B cell (primary cell): Measurements from ENCODE around the gene DISP1. TPM values are rescaled to one million over a fixed set of nuclear protein-coding genes. Genes with fewer than 3 reads are reported as not detected.
"Not testable (repeated sequence)": the region's sequence is repeated elsewhere in the genome, so short reads cannot be mapped to it uniquely, and the experiment has no call there.

Source experiments
- ATAC-seq: fragments of 200-7000 bp; cut with Tn5 transposase; one replicate; pipeline ENCODE4 v1.10.0; 2021; ENCODE audit warnings: low read depth, mild to moderate bottlenecking, moderate number of reproducible peaks, moderate library complexity
- CTCF ChIA-PET: fragments of 350-600 bp; sonication (Branson Sonifier 250); formaldehyde crosslinking; loops from one replicate; lab custom pipeline; 2021; ENCODE audit warnings: antibody characterized with exemption, inconsistent platforms; lab: Charles Lee
- POLR2A ChIA-PET: fragments of 350-600 bp; sonication (Branson Sonifier 250); formaldehyde crosslinking; loops from one replicate; lab custom pipeline; 2021; ENCODE audit warnings: antibody characterized with exemption; lab: Charles Lee
- DNase-seq: peaks from one replicate; pipeline ENCODE4 v3.0.0; 2013
- H2AFZ ChIP-seq: 2 replicates; pipeline ENCODE4 v1.6.1; 2012; ENCODE audit warnings: mild to moderate bottlenecking, low read depth, low read length; ENCODE audit not compliant: insufficient read depth, poor library complexity, severe bottlenecking
- H3K27ac ChIP-seq, 2 donors: 1 replicate in 1 of 2; 2 replicates in 1 of 2; pipeline ENCODE4 v1.5.1; 2012 to 2013; ENCODE audit warnings: low read length in 2 of 2, mild to moderate bottlenecking in 2 of 2, moderate library complexity in 1 of 2
- H3K27me3 ChIP-seq, 4 experiments: fragments of 200-600 bp in 1 of 4; sonication (generic) in 1 of 4; replicated peaks in 1 of 4; 1 replicate in 2 of 4; 2 replicates in 2 of 4; pipeline versions ENCODE4 v1.6.1 to v1.7.0; 2013 to 2016; ENCODE audit warnings: low read length in 3 of 4, mild to moderate bottlenecking in 2 of 4, mixed read lengths in 1 of 4, moderate library complexity in 1 of 4; ENCODE audit not compliant: insufficient read depth in 4 of 4, control insufficient read depth in 3 of 4; ENCODE audit errors: control extremely low read depth in 1 of 4
- H3K36me3 ChIP-seq, 2 experiments: replicated peaks in 1 of 2; 1 replicate in 1 of 2; 2 replicates in 1 of 2; pipeline versions ENCODE4 v1.6.1 to v1.7.1; 2013; ENCODE audit warnings: low read length in 1 of 2; ENCODE audit not compliant: insufficient read depth in 2 of 2, control insufficient read depth in 1 of 2; ENCODE audit errors: control extremely low read depth in 1 of 2, extremely low read depth in 1 of 2
- H3K4me1 ChIP-seq, 2 donors: fragments of 200-600 bp in 1 of 2; sonication (generic) in 1 of 2; 1 replicate in 1 of 2; 2 replicates in 1 of 2; pipeline versions ENCODE4 v1.5.1 to v1.6.1; 2013 to 2017; ENCODE audit warnings: low read length in 2 of 2; ENCODE audit not compliant: control insufficient read depth in 2 of 2, insufficient read depth in 2 of 2
- H3K4me2 ChIP-seq: replicated peaks from 2 replicates; pipeline ENCODE3; 2012; ENCODE audit warnings: mild to moderate bottlenecking, low read depth, low read length; ENCODE audit not compliant: poor library complexity, severe bottlenecking
- H3K4me3 ChIP-seq, 5 experiments: fragments of 200-600 bp in 1 of 5; sonication (generic) in 1 of 5; 1 replicate in 3 of 5; 2 replicates in 2 of 5; pipeline versions ENCODE4 v1.5.1 to v1.7.0; 2011 to 2016; ENCODE audit warnings: low read length in 4 of 5, mild to moderate bottlenecking in 4 of 5, low read depth in 2 of 5, control low read depth in 1 of 5, moderate library complexity in 1 of 5; ENCODE audit not compliant: insufficient read depth in 1 of 5; ENCODE audit errors: control extremely low read depth in 1 of 5, extremely low read depth in 1 of 5
- H3K79me2 ChIP-seq: fragments of 200-600 bp; sonication (generic); one replicate; pipeline ENCODE4 v1.6.0; 2016; ENCODE audit warnings: low read length; ENCODE audit not compliant: control insufficient read depth, insufficient read depth
- H3K9ac ChIP-seq: fragments of 200-600 bp; sonication (generic); 2 replicates; pipeline ENCODE4 v1.6.1; 2017; ENCODE audit warnings: mild to moderate bottlenecking, low read length, moderate library complexity
- H3K9me3 ChIP-seq, 3 donors: one replicate each; pipeline versions ENCODE4 v1.6.1 to v1.7.1; 2013; ENCODE audit warnings: low read length in 2 of 3; ENCODE audit not compliant: control insufficient read depth in 2 of 3, insufficient read depth in 1 of 3; ENCODE audit errors: control extremely low read depth in 1 of 3
- H4K20me1 ChIP-seq: 2 replicates; pipeline ENCODE4 v1.6.0; 2012; ENCODE audit warnings: mild to moderate bottlenecking, low read length; ENCODE audit not compliant: insufficient read depth, control insufficient read depth, poor library complexity, severe bottlenecking
- H3K27ac Mint-ChIP-seq: one replicate; pipeline ENCODE4 v1.8.0; 2021; ENCODE audit warnings: mixed read lengths
- H3K27me3 Mint-ChIP-seq: one replicate; pipeline ENCODE4 v1.8.0; 2021; ENCODE audit warnings: mixed read lengths
- H3K4me1 Mint-ChIP-seq: one replicate; pipeline ENCODE4 v1.8.0; 2021; ENCODE audit warnings: mixed read lengths
- H3K4me3 Mint-ChIP-seq: one replicate; pipeline ENCODE4 v1.8.0; 2021; ENCODE audit warnings: mixed read lengths
- H3K9me3 Mint-ChIP-seq: one replicate; pipeline ENCODE4 v1.8.0; 2022; ENCODE audit warnings: mixed read lengths; ENCODE audit not compliant: insufficient read depth
- CTCF ChIP-seq: fragments of 200-600 bp; IDR thresholded peaks from one replicate; pipeline ENCODE4 v1.8.0; 2022; ENCODE audit warnings: antibody characterized with exemption, mild to moderate bottlenecking
- EZH2 ChIP-seq: IDR thresholded peaks from 2 replicates; pipeline ENCODE4 v1.6.1; 2012; ENCODE audit warnings: borderline replicate concordance, low read depth, mild to moderate bottlenecking, moderate library complexity, low read length; ENCODE audit not compliant: insufficient read depth, poor library complexity, severe bottlenecking
- WGBS: methylation state at CpG from one replicate; pipeline ENCODE4 v1.1.5; 2013; ENCODE audit warnings: missing lambda C conversion rate; ENCODE audit not compliant: insufficient coverage; 5-methylcytosine and 5-hydroxymethylcytosine counted together
- intact Hi-C: fragments of 100-400 bp; cut with micrococcal nuclease; formaldehyde crosslinking; loops from one replicate; pipeline ENCODE4 v1.10.0; 2022
- polyA plus RNA-seq: library from polyadenylated mRNA; depleted of rRNA; stranded (reverse); fragments of >200 nt; gene quantifications from 2 replicates; pipeline ENCODE4 v1.2.3, GENCODE V29; 2012
- total RNA-seq, 2 donors: library from RNA; stranded (reverse); fragments of 120-200 nt in 1 of 2; gene quantifications; 1 replicate in 1 of 2; 2 replicates in 1 of 2; pipeline versions ENCODE4 v1.2.3 to v1.2.4, GENCODE V29; 2013 to 2022

The DISP1 gene
- total and polyA plus RNA-seq, 2 donors (not counting 1 experiment from before 2014, with no cell fraction given) = 6.6 to 12.0 TPM

GRCh38 chr1:222844411-222844779 is 29.6 kb downstream of the DISP1 start:
- H3K36me3 ChIP-seq = no peaks in the 10 kb centered on the region
- H3K4me1 Mint-ChIP-seq = no peaks in the 10 kb centered on the region
- H3K9ac ChIP-seq = no peak overlapping the region
- H3K4me3 Mint-ChIP-seq = no peak overlapping the region
- DNase-seq (no peak), ATAC-seq (no peak)
- H3K27ac Mint-ChIP-seq = no peak overlapping the region
- no peaks in the 10 kb centered on the region for H4K20me1 ChIP-seq
- H3K9me3 Mint-ChIP-seq = no peaks in the 10 kb centered on the region
- intact Hi-C loops = no loop called here
- no peaks in the 10 kb centered on the region for H3K27me3 Mint-ChIP-seq
- TF ChIP-seq CTCF (no peak), EZH2 (no peak)
- no peak overlapping the region for H3K27ac ChIP-seq
- peaks cover 24% of the 10 kb centered on the region for H3K79me2 ChIP-seq
- no peaks in the 10 kb centered on the region for H3K4me1 ChIP-seq
- no peaks in the 10 kb centered on the region for H3K9me3 ChIP-seq
- H3K27me3 ChIP-seq = no peaks in the 10 kb centered on the region
- H2AFZ ChIP-seq = no peak overlapping the region
- ChIA-PET POLR2A (no interaction called here), CTCF (no interaction called here)
- no peak overlapping the region for H3K4me3 ChIP-seq
- H3K4me2 ChIP-seq = no peak overlapping the region
- WGBS = no CpG with 5 or more reads among the region's 3 CpGs

- Histone ChIP-seq H3K9ac (no peak overlapping the region), H3K36me3 (no peaks in the 10 kb centered on the region), H2AFZ (no peak overlapping the region), H3K4me2 (no peak overlapping the region), H4K20me1 (no peaks in the 10 kb centered on the region), H3K27ac (no peak overlapping the region), H3K9me3 (no peaks in the 10 kb centered on the region), H3K27me3 (no peaks in the 10 kb centered on the region), H3K4me1 (no peaks in the 10 kb centered on the region), H3K4me3 (no peak overlapping the region), H3K79me2 (peaks cover 18% of the 10 kb centered on the region)
- no peak for ATAC-seq
- TF ChIP-seq EZH2 (no peak), CTCF (no peak)
- H3K9me3 Mint-ChIP-seq = no peaks in the 10 kb centered on the region
- intact Hi-C loops = no loop called here
- H3K4me1 Mint-ChIP-seq = no peaks in the 10 kb centered on the region
- POLR2A ChIA-PET = no interaction called here
- no peak for DNase-seq
- no peak overlapping the region for H3K4me3 Mint-ChIP-seq
- no peaks in the 10 kb centered on the region for H3K27me3 Mint-ChIP-seq
- no peak overlapping the region for H3K27ac Mint-ChIP-seq
- CTCF ChIA-PET = no interaction called here
Observed at GRCh38 chr1:222845763-222846162, 30.9 kb downstream of the DISP1 start.

- H3K4me1 Mint-ChIP-seq, H3K27me3 Mint-ChIP-seq, H3K9me3 Mint-ChIP-seq, H3K4me1 ChIP-seq, H3K4me3 Mint-ChIP-seq, H2AFZ ChIP-seq, H3K9me3 ChIP-seq, ATAC-seq, H3K4me2 ChIP-seq, H3K27ac Mint-ChIP-seq, intact Hi-C loops, H3K36me3 ChIP-seq, H3K27me3 ChIP-seq, H3K4me3 ChIP-seq, DNase-seq, H3K79me2 ChIP-seq, POLR2A ChIA-PET, H4K20me1 ChIP-seq, H3K27ac ChIP-seq, H3K9ac ChIP-seq: not testable (repeated sequence)
- CTCF ChIA-PET = interaction anchor here (0.7 kb wide), 1 partner anchor 89 kb away, joined by 3 read pairs; no protein-coding TSS in a partner anchor
Observed at GRCh38 chr1:222850550-222850949, 35.7 kb downstream of the DISP1 start.
